ENCODE data around the gene KIF12.

Gene KIF12

GRCh38 chr9:114065304-114065703, 33.8 kb downstream of the KIF12 start:
- no peak for DNase-seq (ENCODE audit: low spot score)

DNA sequence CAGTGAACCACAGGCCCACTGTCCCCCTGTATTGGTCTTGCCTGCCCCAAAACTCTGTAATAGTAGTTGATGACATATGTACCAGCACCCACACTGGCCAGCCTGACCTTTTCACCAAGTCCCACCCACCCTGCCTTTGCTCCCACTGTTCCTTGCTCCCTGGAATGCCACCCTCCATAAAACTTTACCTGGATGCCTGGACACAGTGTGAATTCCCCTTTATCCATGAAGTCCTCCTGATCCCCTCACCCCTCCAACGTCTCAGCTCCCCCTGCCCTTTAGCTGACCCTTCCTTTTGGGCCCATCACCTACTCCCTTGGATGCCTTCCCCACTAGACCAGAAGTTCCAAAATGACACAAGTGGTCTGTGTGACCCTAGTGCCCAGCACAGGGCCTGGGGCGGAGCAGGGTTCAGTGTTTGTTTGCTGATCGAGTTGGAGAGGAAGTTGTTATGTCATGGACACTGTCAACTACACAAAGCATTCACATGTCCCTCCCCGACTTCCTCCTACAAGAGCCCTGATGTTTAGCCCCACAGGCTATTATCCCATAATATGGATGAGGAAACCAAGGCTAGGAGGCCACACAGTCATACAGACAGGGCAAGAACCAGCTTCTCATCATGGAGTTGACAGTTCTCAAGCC, 37.1 kb downstream of the KIF12 start:
- no peak for DNase-seq (ENCODE audit: low spot score)

- DNase-seq (ENCODE audit: low spot score), result no peak
Observed at GRCh38 chr9:114061292-114061691, 37.8 kb downstream of the KIF12 start.

- DNase-seq (ENCODE audit: low spot score), result no peak
Observed at GRCh38 chr9:114060711-114061110, 38.4 kb downstream of the KIF12 start.

- DNase-seq (ENCODE audit: low spot score), result no peak
Observed at GRCh38 chr9:114060070-114060469, 39.0 kb downstream of the KIF12 start.

DNA sequence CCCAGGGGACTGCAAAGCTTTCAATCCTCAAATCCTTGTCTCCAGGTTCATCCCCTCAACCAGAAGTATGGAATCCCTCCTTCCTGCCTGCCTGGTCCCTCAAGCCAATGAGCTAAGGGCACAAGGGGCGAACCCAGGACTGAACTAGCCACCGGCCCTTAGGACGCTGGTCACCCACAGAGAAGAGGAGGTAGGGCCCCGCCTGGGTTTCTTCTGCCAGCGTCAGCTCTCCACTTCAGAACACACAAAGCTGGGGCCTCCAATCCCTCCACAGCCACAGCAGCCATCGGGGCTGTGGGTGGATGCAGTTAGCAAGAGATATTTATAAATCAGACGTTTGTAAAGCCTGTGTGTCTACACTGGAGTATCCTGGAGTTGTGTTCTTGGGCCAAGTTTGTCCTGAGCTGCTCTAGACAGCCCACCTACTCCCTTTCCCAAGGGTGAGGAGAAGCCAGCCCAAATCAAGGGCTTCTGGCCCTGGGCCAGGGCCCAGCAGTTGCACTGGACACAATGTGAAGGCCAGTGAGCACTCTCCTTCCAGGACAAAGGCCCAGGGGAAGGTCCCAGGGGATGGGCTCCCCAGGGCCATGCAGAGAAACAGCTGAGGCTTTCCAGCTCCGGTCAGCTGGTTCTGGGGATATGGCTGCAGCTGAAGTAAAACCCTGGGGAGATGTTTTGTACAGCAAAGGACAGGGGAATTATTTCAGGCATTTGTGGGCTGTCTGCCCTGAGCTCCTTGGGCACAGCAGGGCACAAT, 39.9 kb downstream of the KIF12 start:
- DNase-seq (ENCODE audit: low spot score), result no peak

- no peak for DNase-seq (ENCODE audit: low spot score)
Observed at GRCh38 chr9:114058688-114059046, 40.4 kb downstream of the KIF12 start.

GRCh38 chr9:114057161-114057885, 41.8 kb downstream of the KIF12 start:
- no peak for DNase-seq (ENCODE audit: low spot score)

DNA sequence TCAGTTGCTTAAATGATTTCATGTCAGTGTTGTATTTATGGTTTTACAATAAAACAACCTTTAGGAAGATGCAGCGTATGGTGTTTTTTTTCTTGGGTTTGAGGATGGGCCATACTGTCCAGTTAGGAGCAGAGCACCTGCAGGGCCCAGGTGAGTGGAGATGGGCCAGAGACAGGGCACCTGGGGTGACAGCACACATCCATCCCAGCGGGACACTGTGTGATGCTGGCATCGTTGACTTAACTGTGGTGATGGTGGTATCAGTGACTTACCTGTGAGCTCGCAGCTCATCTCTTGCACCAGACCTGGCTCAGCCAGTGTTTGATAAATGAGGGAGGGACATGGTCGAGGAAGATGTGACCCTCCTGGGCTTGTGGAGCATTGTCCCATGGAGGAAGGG, 42.6 kb downstream of the KIF12 start:
- DNase-seq (ENCODE audit: low spot score), result no peak

- DNase-seq (ENCODE audit: low spot score), result no peak
Observed at GRCh38 chr9:114055894-114056293, 43.2 kb downstream of the KIF12 start.

GRCh38 chr9:114055061-114055460, 44.0 kb downstream of the KIF12 start:
- no peak for DNase-seq (ENCODE audit: low spot score)

DNA sequence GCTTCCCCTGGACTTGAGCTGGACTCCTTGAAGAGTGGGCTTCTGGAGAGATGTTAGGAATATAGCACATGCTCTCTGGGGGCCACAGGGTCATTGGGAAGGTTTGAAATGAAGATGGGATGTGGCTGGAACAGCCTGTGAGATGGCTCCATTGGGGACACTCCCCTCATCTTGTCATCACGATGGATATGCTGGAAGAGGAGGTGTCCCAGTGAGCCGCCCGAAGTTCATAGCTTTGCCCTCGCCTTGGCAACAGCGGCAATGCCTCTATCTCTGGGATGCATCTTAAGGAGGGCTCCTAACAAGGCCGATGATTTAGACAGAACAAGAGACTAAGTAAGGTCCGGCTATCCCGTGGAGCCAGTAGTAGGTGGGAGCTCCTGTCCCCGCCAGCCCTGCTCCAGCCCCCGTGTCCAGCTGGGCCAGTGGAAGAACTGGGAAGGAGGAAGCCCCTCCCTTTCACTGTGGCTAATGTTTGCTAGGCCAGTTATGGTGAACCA, 44.9 kb downstream of the KIF12 start:
- no peak for DNase-seq (ENCODE audit: low spot score)

DNA sequence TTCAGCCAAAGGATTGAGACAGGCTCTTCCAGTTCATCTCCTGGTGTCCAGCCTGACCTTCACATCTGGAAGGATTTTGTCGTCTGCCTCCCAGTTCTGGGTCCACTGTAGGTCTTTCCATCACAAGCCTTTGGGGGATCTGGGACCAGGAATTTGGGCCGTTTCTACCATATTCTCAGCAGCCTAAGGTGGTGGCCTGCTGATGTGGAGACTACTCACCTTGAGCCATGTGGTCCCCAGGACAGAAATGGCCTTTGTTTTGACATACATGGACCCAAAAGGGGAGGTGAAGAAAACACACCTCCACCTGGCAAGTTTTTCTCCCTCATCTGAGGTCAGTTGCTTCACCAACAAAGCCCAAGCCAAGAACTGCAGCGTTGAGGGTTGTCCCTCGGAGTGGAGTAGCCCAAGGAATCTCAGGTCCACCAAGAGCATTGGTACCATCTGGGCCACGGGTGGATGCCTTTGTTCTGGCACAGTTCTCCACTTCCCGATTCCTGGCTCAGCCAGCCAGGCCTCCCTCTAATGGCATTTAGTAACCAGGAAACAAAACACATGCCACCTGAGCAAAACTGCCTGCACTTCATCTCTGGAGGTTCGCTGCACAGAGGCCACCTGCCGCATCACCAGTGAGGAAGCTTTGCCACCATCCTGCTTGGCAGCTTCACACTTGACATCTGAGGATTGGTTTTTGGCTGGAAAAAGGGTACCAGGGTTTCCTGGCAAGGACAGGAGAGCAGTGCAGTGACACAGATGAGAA, 45.7 kb downstream of the KIF12 start:
- no peak for DNase-seq (ENCODE audit: low spot score)

DNA sequence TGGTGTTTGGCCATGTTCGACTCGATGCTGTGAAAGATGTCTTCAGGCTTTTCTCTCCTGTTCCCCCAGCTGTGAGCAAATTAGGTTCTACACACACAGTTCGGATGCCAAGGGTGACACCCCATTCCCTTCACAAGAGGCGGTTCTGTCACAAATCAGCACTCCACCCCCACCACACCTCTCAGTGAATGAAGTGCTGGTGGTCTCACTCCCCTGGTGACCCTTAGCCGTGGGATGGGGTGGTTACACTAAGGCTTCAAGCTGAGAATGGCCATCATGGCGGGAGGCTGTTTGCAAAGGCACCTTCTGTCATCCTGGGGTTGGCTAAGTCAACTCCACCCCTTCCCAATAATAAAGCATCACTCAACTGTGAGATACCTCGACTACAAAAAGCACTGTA, 47.4 kb downstream of the KIF12 start:
- no peak for DNase-seq (ENCODE audit: low spot score)

- no peak for DNase-seq (ENCODE audit: low spot score)
Observed at GRCh38 chr9:114051281-114051680, 47.8 kb downstream of the KIF12 start.

GRCh38 chr9:114050646-114051045, 48.4 kb downstream of the KIF12 start:
- DNase-seq (ENCODE audit: low spot score), result no peak

GRCh38 chr9:114050226-114050568, 48.9 kb downstream of the KIF12 start:
- no peak for DNase-seq (ENCODE audit: low spot score)

- no peak for DNase-seq (ENCODE audit: low spot score)
Observed at GRCh38 chr9:114049441-114050225, 49.5 kb downstream of the KIF12 start.

- DNase-seq (ENCODE audit: low spot score), result no peak
Observed at GRCh38 chr9:114048533-114049415, 50.3 kb downstream of the KIF12 start.

GRCh38 chr9:114047717-114048116, 51.4 kb downstream of the KIF12 start:
- DNase-seq (ENCODE audit: low spot score), result no peak

- no peak for DNase-seq (ENCODE audit: low spot score)
Observed at GRCh38 chr9:114046875-114047274, 52.2 kb downstream of the KIF12 start.

Data from AG20443 (cell line).